Stimulated activated CD4-positive, alpha-beta T cell treated with anti-CD3 and anti-CD28 coated beads, Interleukin-1b, Interleukin-23, amount 100 ng/mL, for 4 hours (primary cell): ENCODE data around the gene SLC25A47.
"Not testable (repeated sequence)": the region's sequence is repeated elsewhere in the genome, so short reads cannot be mapped to it uniquely, and the experiment has no call there.

ENCODE experiments used
- DNase-seq, 2 donors: peaks; one replicate each; pipeline ENCODE4 v3.0.0-alpha.2; 2020; ENCODE audit warnings: low read depth in 2 of 2

The SLC25A47 gene

DNA sequence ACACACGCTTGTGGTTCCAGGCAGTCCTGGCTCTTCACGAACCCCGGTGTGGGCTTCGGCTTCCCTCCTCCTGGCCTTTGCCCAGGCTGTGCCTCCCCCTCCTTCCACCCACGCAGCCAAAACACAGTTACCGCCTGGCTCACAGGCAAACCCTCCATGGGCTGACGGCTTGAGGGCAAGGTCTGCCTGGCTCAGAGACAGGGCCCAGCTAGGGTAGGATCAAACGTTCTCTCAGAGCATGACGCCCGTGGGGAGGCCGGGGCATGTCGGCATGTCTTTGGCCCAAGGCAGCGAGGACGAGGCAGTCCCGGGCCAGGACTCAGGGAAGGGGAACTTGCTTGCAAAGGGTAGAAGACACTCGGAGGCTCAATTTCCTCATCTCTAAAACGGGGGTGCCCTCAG lies 2.1 kb downstream of the SLC25A47 start:
- DNase-seq: no peak

GRCh38 chr14:100325958-100326357 lies 2.8 kb downstream of the SLC25A47 start:
- DNase-seq: no peak

- DNase-seq: no peak
Observed at GRCh38 chr14:100327128-100327527, 4.0 kb downstream of the SLC25A47 start.

DNA sequence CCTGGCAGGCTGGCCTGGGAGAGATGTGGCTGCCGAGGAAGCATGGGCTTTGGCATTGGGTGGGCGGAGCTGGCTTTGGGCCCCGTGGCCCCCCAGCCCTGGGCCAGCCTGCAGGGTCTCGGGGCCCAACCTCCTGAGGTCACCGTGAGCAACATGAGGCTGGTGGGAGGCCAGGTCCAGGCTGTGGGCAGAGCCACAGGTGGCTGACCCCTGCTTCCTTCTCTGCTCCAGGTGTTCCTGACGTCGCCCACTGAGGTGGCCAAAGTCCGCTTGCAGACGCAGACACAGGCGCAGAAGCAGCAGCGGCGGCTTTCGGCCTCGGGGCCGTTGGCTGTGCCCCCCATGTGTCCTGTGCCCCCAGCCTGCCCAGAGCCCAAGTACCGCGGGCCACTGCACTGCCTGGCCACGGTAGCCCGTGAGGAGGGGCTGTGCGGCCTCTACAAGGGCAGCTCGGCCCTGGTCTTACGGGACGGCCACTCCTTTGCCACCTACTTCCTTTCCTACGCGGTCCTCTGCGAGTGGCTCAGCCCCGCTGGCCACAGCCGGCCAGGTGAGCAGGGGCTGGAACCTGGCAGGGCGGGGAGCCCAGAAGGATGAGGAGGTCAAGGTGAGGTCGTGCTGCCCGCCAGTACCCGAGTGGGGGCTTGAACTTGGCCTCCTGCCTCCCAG lies 5.5 kb downstream of the SLC25A47 start:
- DNase-seq: no peak

DNA sequence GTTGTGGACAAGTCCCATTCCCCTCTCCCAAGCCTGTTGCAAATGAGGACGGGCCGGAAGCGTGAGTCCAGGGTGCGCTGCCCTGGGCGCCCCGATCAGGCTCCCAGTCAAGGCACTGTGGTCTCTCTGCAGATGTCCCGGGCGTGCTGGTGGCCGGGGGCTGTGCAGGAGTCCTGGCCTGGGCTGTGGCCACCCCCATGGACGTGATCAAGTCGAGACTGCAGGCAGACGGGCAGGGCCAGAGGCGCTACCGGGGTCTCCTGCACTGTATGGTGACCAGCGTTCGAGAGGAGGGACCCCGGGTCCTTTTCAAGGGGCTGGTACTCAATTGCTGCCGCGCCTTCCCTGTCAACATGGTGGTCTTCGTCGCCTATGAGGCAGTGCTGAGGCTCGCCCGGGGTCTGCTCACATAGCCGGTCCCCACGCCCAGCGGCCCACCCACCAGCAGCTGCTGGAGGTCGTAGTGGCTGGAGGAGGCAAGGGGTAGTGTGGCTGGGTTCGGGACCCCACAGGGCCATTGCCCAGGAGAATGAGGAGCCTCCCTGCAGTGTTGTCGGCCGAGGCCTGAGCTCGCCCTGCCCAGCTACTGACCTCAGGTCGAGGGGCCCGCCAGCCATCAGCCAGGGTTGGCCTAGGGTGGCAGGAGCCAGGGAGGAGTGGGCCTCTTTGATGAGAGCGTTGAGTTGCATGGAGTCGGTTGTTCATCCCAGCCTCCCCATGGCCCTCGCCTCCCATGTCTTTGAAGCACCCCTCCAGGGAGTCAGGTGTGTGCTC lies 6.3 kb downstream of the SLC25A47 start:
- DNase-seq: no peak

GRCh38 chr14:100330007-100330344 lies 6.8 kb downstream of the SLC25A47 start:
- no peak for DNase-seq

- no peak for DNase-seq
Observed at GRCh38 chr14:100330388-100330931, 7.3 kb downstream of the SLC25A47 start.

- no peak for DNase-seq
Observed at GRCh38 chr14:100332071-100332639, 9.0 kb downstream of the SLC25A47 start.

DNA sequence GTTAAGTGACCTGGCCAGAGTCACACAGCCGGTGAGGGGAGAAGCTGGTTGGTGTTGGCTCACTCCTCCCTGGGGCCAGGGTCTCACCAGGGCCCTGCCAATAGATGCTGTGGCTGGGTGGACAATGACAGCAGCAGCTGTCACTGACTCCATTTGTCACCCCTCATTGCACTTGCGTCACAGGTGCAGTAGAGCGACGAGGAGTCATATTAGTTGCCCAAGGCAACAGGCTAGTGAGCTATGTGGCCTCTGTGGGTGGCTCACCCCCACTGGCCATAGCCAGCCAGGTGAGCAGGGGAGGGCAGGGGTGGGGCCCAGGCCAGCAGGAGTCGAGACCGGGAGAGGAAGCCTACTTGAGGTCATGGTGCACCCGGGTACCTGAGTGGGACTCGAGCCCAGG lies 9.7 kb downstream of the SLC25A47 start:
- DNase-seq: no peak

GRCh38 chr14:100333311-100333710 lies 10.2 kb downstream of the SLC25A47 start:
- no peak for DNase-seq

- DNase-seq: no peak
Observed at GRCh38 chr14:100333827-100334226, 10.7 kb downstream of the SLC25A47 start.

DNA sequence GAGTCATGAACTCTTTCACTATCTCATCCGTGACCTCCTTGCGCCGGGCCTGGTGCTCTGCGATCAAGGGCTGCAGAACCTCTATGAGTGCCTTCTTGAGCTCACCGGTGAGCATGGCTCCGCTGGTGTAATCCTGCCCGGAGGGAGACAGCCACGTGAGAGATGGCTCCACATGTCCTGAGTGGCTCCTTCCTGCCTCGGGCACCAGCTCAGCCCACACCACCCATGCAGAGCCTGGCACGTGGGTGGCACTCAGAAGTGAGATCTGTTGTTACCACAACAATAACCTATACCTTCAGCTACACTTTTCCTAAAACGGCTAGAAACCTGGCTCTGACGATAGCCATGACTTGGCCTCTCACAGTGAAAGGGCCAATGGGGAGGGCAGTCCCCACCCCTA lies 11.8 kb downstream of the SLC25A47 start:
- DNase-seq: no peak

DNA sequence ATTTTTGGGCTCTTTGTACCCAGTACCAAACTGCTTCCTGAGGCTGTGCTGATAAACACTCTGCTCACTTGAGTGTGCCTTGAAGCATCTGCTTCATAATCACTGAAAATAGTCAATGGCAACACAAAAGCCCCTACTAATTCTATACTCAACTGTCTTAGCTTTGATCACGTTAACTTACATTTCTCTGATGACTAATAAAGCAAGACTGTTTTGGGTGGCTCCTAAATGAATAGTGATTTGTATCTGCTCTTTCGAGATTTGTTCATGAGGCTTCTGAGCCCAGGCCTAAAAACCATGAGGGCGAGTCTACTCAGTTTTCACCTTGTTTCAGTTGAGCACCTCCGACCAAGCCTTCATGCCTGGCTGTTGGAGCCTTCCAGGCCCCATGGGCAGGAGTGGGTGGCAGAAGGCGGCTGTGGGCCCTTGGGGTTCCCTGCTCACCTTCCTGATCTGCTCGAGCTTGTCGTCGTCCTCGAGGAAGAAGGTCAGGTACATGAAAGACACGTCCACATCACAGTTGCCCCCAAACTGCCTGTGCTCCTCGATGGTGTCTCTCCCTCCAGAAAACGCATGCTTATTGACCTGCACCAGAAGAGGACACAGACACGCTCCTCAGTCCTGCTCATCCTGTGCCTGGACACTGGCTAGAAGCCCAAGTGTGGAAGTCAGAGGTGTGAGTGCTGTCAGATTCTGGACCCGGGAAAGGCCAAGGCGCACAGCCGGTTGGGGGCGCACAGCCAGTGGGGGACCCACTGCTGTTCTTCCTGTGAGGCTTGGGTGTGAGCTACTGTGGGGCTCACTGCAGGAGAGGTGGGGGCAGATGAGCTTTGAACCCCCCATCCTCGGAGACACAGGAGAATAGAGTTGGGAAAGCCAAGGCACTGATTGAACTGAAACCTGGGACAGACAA lies 13.7 kb downstream of the SLC25A47 start:
- DNase-seq: no peak

- no peak for DNase-seq
Observed at GRCh38 chr14:100339766-100340422, 16.8 kb downstream of the SLC25A47 start.

DNA sequence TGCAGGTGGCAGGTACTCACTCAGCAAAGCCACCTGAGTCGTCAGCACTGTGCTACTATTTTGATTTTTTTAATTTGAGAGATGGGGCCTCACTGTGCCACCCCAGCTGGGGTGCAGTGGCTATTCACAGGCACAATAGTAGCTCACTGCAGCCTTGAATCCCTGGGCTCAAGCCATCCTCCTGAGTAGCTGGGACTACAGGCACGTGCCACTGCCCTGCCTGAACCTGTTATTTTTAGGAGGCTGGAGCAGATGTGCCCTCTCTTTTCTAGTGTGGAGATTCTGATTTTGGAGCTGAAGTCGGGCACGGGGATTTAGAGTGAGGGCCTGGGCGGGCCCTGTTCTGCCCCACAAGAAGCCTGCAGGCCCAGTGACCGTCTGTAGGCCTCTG lies 17.3 kb downstream of the SLC25A47 start:
- DNase-seq: no peak

GRCh38 chr14:100341301-100342031 lies 18.3 kb downstream of the SLC25A47 start:
- DNase-seq: no peak

DNA sequence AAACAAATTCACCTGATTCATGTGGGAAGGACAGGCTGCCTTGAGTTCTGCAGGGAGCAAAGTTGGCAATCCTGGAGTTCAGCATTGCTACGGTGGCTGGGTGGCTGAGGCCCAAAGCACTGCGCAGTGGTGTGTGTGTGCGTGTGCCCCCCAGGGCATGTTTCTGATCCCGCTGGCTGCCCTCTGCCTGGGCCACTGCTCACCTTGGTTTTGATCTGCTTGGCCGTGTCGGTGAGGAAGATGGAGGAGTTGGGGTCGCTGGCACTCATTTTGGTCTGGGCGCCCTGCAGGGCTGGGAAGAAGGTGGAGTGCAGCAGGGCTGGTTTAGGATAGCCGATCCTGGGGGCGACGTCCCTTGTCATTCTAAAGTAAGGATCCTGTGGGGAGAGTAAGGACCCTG lies 19.1 kb downstream of the SLC25A47 start:
- no peak for DNase-seq

DNA sequence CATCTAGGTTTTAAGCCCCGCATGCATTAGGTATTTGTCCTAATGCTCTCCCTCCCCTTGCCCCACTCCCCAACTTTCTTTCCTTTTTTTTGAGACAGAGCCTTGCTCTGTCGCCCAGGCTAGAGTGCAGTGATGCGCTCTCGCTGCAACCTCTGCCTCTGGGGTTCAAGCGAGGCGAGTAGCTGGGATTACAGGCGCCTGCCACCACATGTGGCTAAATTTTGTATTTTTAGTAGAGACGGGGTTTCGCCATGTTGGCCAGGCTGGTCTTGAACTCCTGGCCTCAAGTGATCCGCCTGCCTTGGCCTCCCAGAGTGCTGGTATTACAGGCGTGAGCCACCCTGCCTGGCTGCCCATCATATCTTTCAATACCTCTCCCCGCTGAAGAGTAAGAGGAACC lies 19.7 kb downstream of the SLC25A47 start:
- DNase-seq: not testable (repeated sequence)

- not testable (repeated sequence) for DNase-seq
Observed at GRCh38 chr14:100344657-100345056, 21.5 kb downstream of the SLC25A47 start.

GRCh38 chr14:100345711-100346110 lies 22.6 kb downstream of the SLC25A47 start:
- no peak for DNase-seq
